HepG2 (cell line): ENCODE results near the gene STARD13. TPM values are rescaled to one million over a fixed set of nuclear protein-coding genes. Genes with fewer than 3 reads are reported as not detected.

ENCODE experiments used
- ATAC-seq: fragments of 200-7000 bp; cut with Tn5 transposase; 3 replicates; pipeline ENCODE4 v1.9.1; 2020; ENCODE audit warnings: mild to moderate bottlenecking, moderate library complexity
- BruUV-seq: library from RNA; stranded (reverse); fragments of 400-500 nt; replicated peaks from 2 replicates; lab custom pipeline; 2021; lab: Mats Ljungman, UMichigan
- CTCF ChIA-PET: fragments of 300-600 bp; formaldehyde crosslinking; extraction: SDS; loops from one replicate; lab custom pipeline; 2021; ENCODE audit warnings: low total read pairs, inconsistent platforms, low intra/inter-chr PET ratio; lab: Yijun Ruan, JAX
- POLR2A ChIA-PET: fragments of 350-600 bp; sonication (Branson Sonifier 250); formaldehyde crosslinking; loops from one replicate; lab custom pipeline; 2020; ENCODE audit warnings: antibody characterized with exemption, inconsistent platforms; lab: Yijun Ruan, JAX
- DNase-seq: peaks from one replicate; pipeline ENCODE4 v3.0.0-alpha.2; 2015; ENCODE audit warnings: low spot score
- FAIRE-seq: peaks from 3 replicates; lab custom pipeline; 2011; peaks lifted over from hg19 to GRCh38; lab: Jason Lieb, UNC
- H2AFZ ChIP-seq: one replicate; pipeline ENCODE4 v1.6.1; 2011; ENCODE audit warnings: low read length, inconsistent platforms
- H3K27ac ChIP-seq: fragments of 300-600 bp; 3 replicates; pipeline ENCODE4 v1.8.0; 2011; ENCODE audit warnings: mixed run types, mild to moderate bottlenecking, mixed read lengths, low read length, inconsistent platforms; ENCODE audit not compliant: insufficient read depth; ENCODE audit errors: extremely low read length
- H3K27me3 ChIP-seq, 2 experiments: fragments of 200-600 bp in 1 of 2; 2 replicates in 1 of 2; 3 replicates in 1 of 2; pipeline versions ENCODE4 v1.6.0 to v1.8.0; 2011; ENCODE audit warnings: low read length in 2 of 2, mild to moderate bottlenecking in 2 of 2, moderate library complexity in 2 of 2, inconsistent platforms in 1 of 2; ENCODE audit not compliant: insufficient read depth in 2 of 2, control insufficient read depth in 1 of 2
- H3K36me3 ChIP-seq, 2 experiments: fragments of 200-600 bp in 1 of 2; replicated peaks in 1 of 2; 2 replicates in 1 of 2; 3 replicates in 1 of 2; pipeline versions ENCODE4 v1.5.1 to v1.8.0; 2011; ENCODE audit warnings: low read length in 2 of 2, inconsistent platforms in 1 of 2; ENCODE audit not compliant: insufficient read depth in 2 of 2, control insufficient read depth in 1 of 2
- H3K4me1 ChIP-seq: 2 replicates; pipeline ENCODE4 v1.5.1; 2012; ENCODE audit warnings: low read length, inconsistent platforms; ENCODE audit not compliant: insufficient read depth
- H3K4me2 ChIP-seq: 2 replicates; pipeline ENCODE4 v1.6.0; 2011; ENCODE audit warnings: low read depth, low read length, inconsistent platforms
- H3K4me3 ChIP-seq, 3 experiments: fragments of 200-600 bp in 1 of 3; sonication (generic), shearing (Covaris generic) in 1 of 3; replicated peaks in 1 of 3; 2 replicates each; pipeline ENCODE4 v1.5.1; 2011 to 2016; ENCODE audit warnings: low read length in 3 of 3, inconsistent platforms in 2 of 3, low read depth in 2 of 3, mild to moderate bottlenecking in 2 of 3, control low read depth in 1 of 3, mixed read lengths in 1 of 3; ENCODE audit not compliant: insufficient read depth in 1 of 3
- H3K79me2 ChIP-seq: one replicate; pipeline ENCODE4 v1.6.1; 2011; ENCODE audit warnings: low read length, inconsistent platforms; ENCODE audit not compliant: insufficient read depth
- H3K9ac ChIP-seq: 2 replicates; pipeline ENCODE4 v1.6.0; 2011; ENCODE audit warnings: mild to moderate bottlenecking, low read depth, low read length, inconsistent platforms; ENCODE audit not compliant: insufficient read depth
- H3K9me3 ChIP-seq: 2 replicates; pipeline ENCODE4 v1.5.1; 2012; ENCODE audit warnings: mild to moderate bottlenecking, low read length
- H4K20me1 ChIP-seq: 2 replicates; pipeline ENCODE4 v1.6.0; 2011; ENCODE audit warnings: inconsistent platforms, mild to moderate bottlenecking, low read length, moderate library complexity; ENCODE audit not compliant: insufficient read depth
- AGO1 ChIP-seq: fragments of 200-400 bp; formaldehyde crosslinking; IDR thresholded peaks from 2 replicates; pipeline ENCODE4 v1.6.1; 2017; ENCODE audit warnings: mild to moderate bottlenecking, low read depth, low read length, moderate library complexity; ENCODE audit not compliant: poor library complexity, severe bottlenecking
- HOXD1 ChIP-seq: sonication (generic); formaldehyde crosslinking; IDR thresholded peaks from 2 replicates; pipeline ENCODE4 v1.5.0; 2020; ENCODE audit warnings: missing genetic modification reagents
- MYPOP ChIP-seq: sonication (generic); formaldehyde crosslinking; IDR thresholded peaks from 2 replicates; pipeline ENCODE4 v1.8.1; 2023; ENCODE audit warnings: mild to moderate bottlenecking, moderate library complexity, missing genetic modification reagents
- NBN ChIP-seq: fragments of 450-650 bp; conservative IDR thresholded peaks from 2 replicates; pipeline ENCODE4 v1.6.1; 2017
- REPIN1 ChIP-seq: sonication (generic); formaldehyde crosslinking; IDR thresholded peaks from 2 replicates; pipeline ENCODE4 v1.8.0; 2022; ENCODE audit warnings: missing genetic modification reagents, low read depth, mild to moderate bottlenecking, borderline replicate concordance
- THRA ChIP-seq: sonication (generic); formaldehyde crosslinking; IDR thresholded peaks from 2 replicates; pipeline ENCODE4 v1.4.0; 2020; ENCODE audit warnings: missing genetic modification reagents, borderline replicate concordance
- ZBTB2 ChIP-seq: sonication (generic); formaldehyde crosslinking; IDR thresholded peaks from 2 replicates; pipeline ENCODE4 v1.8.0; 2022; ENCODE audit warnings: low read depth, missing genetic modification reagents
- ZNF18 ChIP-seq: sonication (generic); formaldehyde crosslinking; IDR thresholded peaks from 2 replicates; pipeline ENCODE4 v1.8.0; 2022; ENCODE audit warnings: mild to moderate bottlenecking, missing genetic modification reagents; ENCODE audit not compliant: insufficient replicate concordance
- ZNF407 ChIP-seq: sonication (generic); formaldehyde crosslinking; IDR thresholded peaks from one replicate; pipeline ENCODE4 v1.5.1; 2020; ENCODE audit warnings: mild to moderate bottlenecking, missing genetic modification reagents; ENCODE audit errors: not compliant biosample characterization
- WGBS: methylation state at CpG from one replicate; pipeline ENCODE4 v1.1.6; 2017; ENCODE audit warnings: low lambda C conversion rate; 5-methylcytosine and 5-hydroxymethylcytosine counted together
- in situ Hi-C: cut with HindIII; loops from 2 replicates; pipeline ENCODE4 v1.10.0; 2017; ENCODE audit warnings: low pct_unique_long_range_greater_than_20kb; ENCODE audit not compliant: extremely low pct_ligation_motif_present
- intact Hi-C: fragments of 100-400 bp; cut with micrococcal nuclease; formaldehyde crosslinking; loops from one replicate; pipeline ENCODE4 v1.10.0; 2022; ENCODE audit not compliant: unreplicated experiment
- polyA plus RNA-seq, 8 experiments: library from polyadenylated mRNA; depleted of rRNA in 3 of 8; stranded (reverse) in 7 of 8; unstranded in 1 of 8; fragments of >200 nt; fragmentation: Illumina TruSeq in 4 of 8; extraction: Trizol in 4 of 8; gene quantifications; 2 replicates each; pipeline versions ENCODE4 v1.2.1 to v1.2.3, GENCODE V29; 2011 to 2016; ENCODE audit warnings: low read depth in 4 of 8, missing spikeins in 1 of 8, mixed read lengths in 1 of 8; ENCODE audit not compliant: insufficient read depth in 1 of 8
- total RNA-seq, 5 experiments: library from RNA; depleted of rRNA; stranded (reverse); fragments of >200 nt; fragmentation: Illumina TruSeq; extraction: Trizol; gene quantifications; 2 replicates each; pipeline ENCODE4 v1.2.3, GENCODE V29; 2016; ENCODE audit warnings: low read depth in 1 of 5

STARD13 gene
- total and polyA plus RNA-seq, 2 of the 13 experiments (the other 11 are each of a cell fraction or from before 2014, with no cell fraction given) = 12.8 to 14.3 TPM

GRCh38 chr13:33236021-33236420 lies 49.5 kb downstream of the STARD13 start:
- BruUV-seq = no TSS peak
- peaks cover 29% of the 10 kb centered on the region for H3K4me1 ChIP-seq
- intact Hi-C loops = no loop called here
- ChIA-PET POLR2A (interaction anchor here (1.2 kb wide), 1 partner anchor 49 kb away, joined by 4 read pairs; the partner anchor contains the start of gene STARD13), CTCF (no interaction called here)
- ATAC-seq (no peak), DNase-seq (no peak), FAIRE-seq (no peak)
- in situ Hi-C loops = no loop called here
- peaks cover 21% of the 10 kb centered on the region for H3K9me3 ChIP-seq
- H3K27me3 ChIP-seq = no peaks in the 10 kb centered on the region
- H3K4me2 ChIP-seq = no peak overlapping the region
- no peak overlapping the region for H3K9ac ChIP-seq
- no peak overlapping the region for H3K4me3 ChIP-seq
- no peaks in the 10 kb centered on the region for H3K79me2 ChIP-seq
- WGBS = 95% methylated on average over 8 of the region's 8 CpGs
- H2AFZ ChIP-seq = no peak overlapping the region
- H3K27ac ChIP-seq = no peak overlapping the region
- H4K20me1 ChIP-seq = no peaks in the 10 kb centered on the region
- peaks cover 13 to 46% of the 10 kb centered on the region in 2 experiments for H3K36me3 ChIP-seq
- no peak for TF ChIP-seq REPIN1 (CRISPR knock-in tag)
- TF ChIP-seq HOXD1 = no peak
- no peak for TF ChIP-seq ZNF18
- no peak for TF ChIP-seq AGO1
- no peak for TF ChIP-seq THRA
- no peak for TF ChIP-seq MYPOP (CRISPR knock-in tag)
- TF ChIP-seq ZNF407 (CRISPR knock-in tag) = no peak
- no peak for TF ChIP-seq ZBTB2 (CRISPR knock-in tag)
- no peak for TF ChIP-seq NBN
